GM21447 (cell line): ENCODE measurements around the gene MUC22.

ENCODE experiments used
- ATAC-seq: cut with Tn5 transposase; IDR thresholded peaks from one replicate; pipeline ENCODE4 v1.9.1; 2021; ENCODE audit not compliant: unreplicated experiment

The MUC22 gene

GRCh38 chr6:31075528-31075927 is 65.3 kb downstream of the MUC22 start:
- no peak for ATAC-seq

GRCh38 chr6:31076611-31077010 is 66.3 kb downstream of the MUC22 start:
- ATAC-seq: no peak

- ATAC-seq: no peak
Observed at GRCh38 chr6:31079656-31080261, 69.5 kb downstream of the MUC22 start.

- ATAC-seq: no peak
Observed at GRCh38 chr6:31081872-31082271, 71.6 kb downstream of the MUC22 start.

GRCh38 chr6:31083742-31084354 is 73.6 kb downstream of the MUC22 start:
- no peak for ATAC-seq
